ENCODE data around the gene SMIM3. TPM values are rescaled to one million over a fixed set of nuclear protein-coding genes. Genes with fewer than 3 reads are reported as not detected.

SMIM3 gene
- total and polyA plus RNA-seq, 2 experiments from 2014 or later = 6.2 to 7.6 TPM

GRCh38 chr5:150778088-150778516, 455 bp upstream of the SMIM3 start (continued):
- TF ChIP-seq CREB1 (CRISPR knock-in tag; IDR thresholded peaks at IDR 0.05; ENCODE audit: low read depth) (no peak), CTCF (conservative IDR thresholded peaks at IDR 0.05; ENCODE audit: low read depth in 2 of 2) (no peak), ZNF331 (CRISPR knock-in tag; IDR thresholded peaks at IDR 0.05; ENCODE audit: low read depth) (no peak), REST (IDR thresholded peaks at IDR 0.05; ENCODE audit: unreplicated experiment) (no peak)

- H3F3A ChIP-seq (replicated peaks; ENCODE audit: low read depth) = no peaks in the 10 kb centered on the region
- no peaks in the 10 kb centered on the region; the same call in 2 of the 3 replicates for H3K36me3 Mint-ChIP-seq (ENCODE audit: low read depth)
- peaks cover 12% of the 10 kb centered on the region for H3K27me3 Mint-ChIP-seq (ENCODE audit: insufficient read depth, low read depth, poor library complexity)
- no peak overlapping the region for H3K27ac Mint-ChIP-seq
- no peaks in the 10 kb centered on the region for H3K9me2 ChIP-seq (ENCODE audit: insufficient read depth)
- no peak overlapping the region for H3K27ac ChIP-seq (ENCODE audit: low read depth)
- no peaks in the 10 kb centered on the region for H3K9me3 Mint-ChIP-seq
- peak overlapping the region; percentile 86 for H3K4me2 ChIP-seq
- H2AFZ ChIP-seq = no peak overlapping the region
- no peaks in the 10 kb centered on the region for H4K20me1 ChIP-seq (replicated peaks; ENCODE audit: insufficient read depth)
- peak overlapping the region; percentile 94 for H3K4me3 Mint-ChIP-seq
- H3K4me1 ChIP-seq (ENCODE audit: insufficient read depth) = peaks cover 13% of the 10 kb centered on the region
- no peak for ATAC-seq
- 0 out of 2 replicates have a peak, but pooled peaks cover 2% of the 10 kb centered on the region for H3K79me2 ChIP-seq (replicated peaks; ENCODE audit: insufficient read depth)
- TF ChIP-seq REST (IDR thresholded peaks at IDR 0.05; ENCODE audit: unreplicated experiment) (no peak), NANOG (IDR thresholded peaks at IDR 0.05; ENCODE audit: borderline replicate concordance) (no peak), EZH2 (IDR thresholded peaks at IDR 0.05; ENCODE audit: low read depth, unreplicated experiment) (no peak), CREB1 (CRISPR knock-in tag; IDR thresholded peaks at IDR 0.05; ENCODE audit: low read depth) (no peak)
- DNase-seq (ENCODE audit: low spot score) = no peak
- peak overlapping the region; percentile 78 for H3K4me3 ChIP-seq
- no peaks in the 10 kb centered on the region for H3K36me3 ChIP-seq (ENCODE audit: insufficient read depth)
- H3K4me1 Mint-ChIP-seq = peaks cover 38% of the 10 kb centered on the region
- H3K27me3 ChIP-seq (ENCODE audit: insufficient read depth) = peaks cover 17% of the 10 kb centered on the region
Observed at GRCh38 chr5:150779397-150780186, 1.0 kb downstream of the SMIM3 start.

Measured in GM23338 (cell line).